H1 (cell line): ENCODE data around the gene PTPRJ. TPM values are rescaled to one million over a fixed set of nuclear protein-coding genes. Genes with fewer than 3 reads are reported as not detected.
A peak's percentile ranks its signal among the peaks of the same experiment; 100 is the strongest.

Source experiments
- CTCF ChIA-PET: fragments of 300-600 bp; sonication (Branson Sonifier 250); formaldehyde crosslinking; loops from one replicate; lab custom pipeline; 2021; ENCODE audit not compliant: partially characterized antibody; lab: Charles Lee
- POLR2A ChIA-PET: fragments of 300-600 bp; sonication (Branson Sonifier 250); formaldehyde crosslinking; loops from one replicate; lab custom pipeline; 2021; ENCODE audit warnings: inconsistent platforms; ENCODE audit not compliant: partially characterized antibody; lab: Charles Lee
- DNase-seq, 2 experiments: peaks; one replicate each; pipeline versions ENCODE4 v3.0.0 to v3.0.0-alpha.2; 2010 to 2022; ENCODE audit warnings: low spot score in 2 of 2, low read depth in 1 of 2, mixed read lengths in 1 of 2
- FAIRE-seq: peaks from 2 replicates; lab custom pipeline; 2011; peaks lifted over from hg19 to GRCh38; lab: Jason Lieb, UNC
- H2AFZ ChIP-seq: 2 replicates; pipeline ENCODE4 v1.8.1; 2012; ENCODE audit warnings: low read length, inconsistent platforms
- H2AK5ac ChIP-seq: 2 replicates; pipeline ENCODE4 v1.6.1; 2013; ENCODE audit warnings: low read depth, low read length
- H2BK120ac ChIP-seq: replicated peaks from 2 replicates; pipeline ENCODE3; 2013; ENCODE audit warnings: low read depth, low read length, inconsistent platforms
- H2BK12ac ChIP-seq: 2 replicates; pipeline ENCODE4 v1.6.1; 2013; ENCODE audit warnings: low read depth, low read length
- H2BK15ac ChIP-seq: 2 replicates; pipeline ENCODE4 v1.6.1; 2013; ENCODE audit warnings: low read length
- H2BK20ac ChIP-seq: 2 replicates; pipeline ENCODE4 v1.6.1; 2013; ENCODE audit warnings: low read length
- H2BK5ac ChIP-seq: 2 replicates; pipeline ENCODE4 v1.6.1; 2013; ENCODE audit warnings: low read depth, low read length
- H3K14ac ChIP-seq: 2 replicates; pipeline ENCODE4 v1.6.1; 2013; ENCODE audit warnings: inconsistent platforms; ENCODE audit not compliant: insufficient read length
- H3K18ac ChIP-seq: 2 replicates; pipeline ENCODE4 v1.6.1; 2013; ENCODE audit warnings: low read length; ENCODE audit errors: extremely low read depth
- H3K23ac ChIP-seq: 2 replicates; pipeline ENCODE4 v1.6.1; 2013; ENCODE audit warnings: inconsistent platforms; ENCODE audit not compliant: insufficient read length
- H3K23me2 ChIP-seq: 2 replicates; pipeline ENCODE4 v1.6.1; 2013; ENCODE audit warnings: low read depth, low read length
- H3K27ac ChIP-seq: 2 replicates; pipeline ENCODE4 v1.6.1; 2011; ENCODE audit warnings: low read depth, low read length, inconsistent platforms
- H3K27me3 ChIP-seq, 4 experiments: replicated peaks in 1 of 4; 1 replicate in 1 of 4; 2 replicates in 3 of 4; pipeline versions ENCODE4 v1.6.1 to v1.8.1; 2011 to 2013; ENCODE audit warnings: low read length in 3 of 4, mild to moderate bottlenecking in 3 of 4, inconsistent platforms in 2 of 4, mixed read lengths in 2 of 4, moderate library complexity in 1 of 4; ENCODE audit not compliant: control insufficient read depth in 3 of 4, insufficient read depth in 3 of 4; ENCODE audit errors: extremely low read depth in 1 of 4
- H3K36me3 ChIP-seq, 4 experiments: 2 replicates each; pipeline versions ENCODE4 v1.6.1 to v1.8.1; 2011 to 2013; ENCODE audit warnings: mild to moderate bottlenecking in 4 of 4, low read length in 3 of 4, moderate library complexity in 2 of 4, control low read depth in 1 of 4, inconsistent platforms in 1 of 4; ENCODE audit not compliant: insufficient read depth in 4 of 4, control insufficient read depth in 2 of 4
- H3K4ac ChIP-seq: replicated peaks from 2 replicates; pipeline ENCODE3; 2013; ENCODE audit warnings: low read length, low read depth, mixed read lengths, inconsistent platforms; ENCODE audit not compliant: insufficient read length
- H3K4me1 ChIP-seq, 4 experiments: replicated peaks in 1 of 4; 1 replicate in 1 of 4; 2 replicates in 3 of 4; pipeline versions ENCODE4 v1.6.1 to v1.8.1; 2011 to 2013; ENCODE audit warnings: low read length in 3 of 4, inconsistent platforms in 2 of 4, mixed read lengths in 1 of 4; ENCODE audit not compliant: insufficient read depth in 4 of 4, control insufficient read depth in 3 of 4
- H3K4me2 ChIP-seq, 2 experiments: 2 replicates each; pipeline versions ENCODE4 v1.6.1 to v1.8.1; 2011 to 2013; ENCODE audit warnings: low read depth in 2 of 2, low read length in 2 of 2, control low read depth in 1 of 2, inconsistent platforms in 1 of 2, mild to moderate bottlenecking in 1 of 2; ENCODE audit not compliant: insufficient read depth in 1 of 2
- H3K4me3 ChIP-seq, 4 experiments: fragments of 200-600, 300-600 bp in 1 of 4; sonication (generic), shearing (Covaris generic), sonication (Bioruptor Twin) in 1 of 4; 2 replicates each; pipeline versions ENCODE4 v1.5.1 to v1.8.1; 2011 to 2016; ENCODE audit warnings: low read length in 4 of 4, low read depth in 3 of 4, control low read depth in 2 of 4, inconsistent platforms in 2 of 4, mild to moderate bottlenecking in 2 of 4, mixed read lengths in 1 of 4, moderate library complexity in 1 of 4; ENCODE audit not compliant: insufficient read depth in 2 of 4; ENCODE audit errors: extremely low read depth in 1 of 4
- H3K56ac ChIP-seq: replicated peaks from 2 replicates; pipeline ENCODE3; 2013; ENCODE audit warnings: low read depth, mild to moderate bottlenecking, mixed read lengths, low read length, inconsistent platforms; ENCODE audit not compliant: insufficient read length
- H3K79me1 ChIP-seq: 2 replicates; pipeline ENCODE4 v1.6.1; 2013; ENCODE audit warnings: low read depth, low read length, control low read depth
- H3K79me2 ChIP-seq, 2 experiments: 2 replicates each; pipeline versions ENCODE4 v1.6.1 to v1.8.1; 2012 to 2013; ENCODE audit warnings: low read length in 2 of 2, mild to moderate bottlenecking in 2 of 2, inconsistent platforms in 1 of 2; ENCODE audit not compliant: insufficient read depth in 2 of 2, control insufficient read depth in 1 of 2
- H3K9ac ChIP-seq, 4 experiments: replicated peaks in 1 of 4; 1 replicate in 1 of 4; 2 replicates in 3 of 4; pipeline versions ENCODE4 v1.6.1 to v1.8.1; 2011 to 2013; ENCODE audit warnings: low read depth in 3 of 4, low read length in 3 of 4, control low read depth in 2 of 4, mild to moderate bottlenecking in 2 of 4, moderate library complexity in 2 of 4, inconsistent platforms in 1 of 4; ENCODE audit errors: extremely low read depth in 1 of 4
- H3K9me3 ChIP-seq, 2 experiments: 2 replicates each; pipeline versions ENCODE4 v1.6.1 to v1.8.1; 2012 to 2013; ENCODE audit warnings: mild to moderate bottlenecking in 2 of 2, moderate library complexity in 2 of 2, control low read depth in 1 of 2, inconsistent platforms in 1 of 2, low read depth in 1 of 2, low read length in 1 of 2, mixed read lengths in 1 of 2; ENCODE audit not compliant: insufficient read depth in 2 of 2
- H4K20me1 ChIP-seq, 2 experiments: replicated peaks in 1 of 2; 2 replicates each; pipeline versions ENCODE3 to v1.8.1; 2011 to 2013; ENCODE audit warnings: inconsistent platforms in 2 of 2, low read length in 2 of 2, mild to moderate bottlenecking in 1 of 2; ENCODE audit not compliant: insufficient read depth in 2 of 2, control insufficient read depth in 1 of 2
- H4K5ac ChIP-seq: 2 replicates; pipeline ENCODE4 v1.6.1; 2013; ENCODE audit warnings: low read length, low read depth, mixed read lengths, inconsistent platforms; ENCODE audit not compliant: insufficient read length
- H4K8ac ChIP-seq: 2 replicates; pipeline ENCODE4 v1.8.0; 2013; ENCODE audit warnings: mild to moderate bottlenecking, moderate library complexity, low read length, inconsistent platforms; ENCODE audit not compliant: insufficient read depth; ENCODE audit errors: extremely low read depth
- H4K91ac ChIP-seq: replicated peaks from 2 replicates; pipeline ENCODE3; 2013; ENCODE audit warnings: low read length, mixed read lengths, inconsistent platforms; ENCODE audit not compliant: insufficient read length
- HDAC6 ChIP-seq: IDR thresholded peaks from one replicate; pipeline ENCODE4 v1.7.1; 2012; ENCODE audit warnings: low read depth, mild to moderate bottlenecking, inconsistent platforms, low read length, moderate library complexity
- SIX5 ChIP-seq: IDR thresholded peaks from 2 replicates; pipeline ENCODE4 v1.6.1; 2011; ENCODE audit warnings: mild to moderate bottlenecking, low read depth, low read length
- WGBS, 2 experiments: shearing (Covaris generic) in 1 of 2; methylation state at CpG; one replicate each; pipeline versions ENCODE4 v1.1.6 to v1.1.7; 2013 to 2015; ENCODE audit warnings: low lambda C conversion rate in 2 of 2, mixed read lengths in 2 of 2, inconsistent platforms in 1 of 2, low coverage in 1 of 2, missing lambda C conversion rate in 1 of 2; ENCODE audit not compliant: insufficient replicate concordance in 2 of 2, insufficient coverage in 1 of 2, insufficient read length in 1 of 2; ENCODE audit errors: extremely low coverage in 1 of 2, missing lambda C conversion rate in 1 of 2; 5-methylcytosine and 5-hydroxymethylcytosine counted together
- polyA plus RNA-seq, 7 experiments: library from polyadenylated mRNA; depleted of rRNA in 3 of 7; stranded (reverse) in 5 of 7; unstranded in 2 of 7; fragments of >200 nt in 5 of 7; fragments of 200-250 nt in 2 of 7; gene quantifications; 1 replicate in 5 of 7; 2 replicates in 1 of 7; 4 replicates in 1 of 7; pipeline versions ENCODE4 v1.2.1 to v1.2.3, GENCODE V29; 2011 to 2013; ENCODE audit warnings: missing spikeins in 2 of 7, mixed read lengths in 2 of 7
- total RNA-seq: library from RNA; stranded (reverse); fragmentation: NEBNext Ultra II Directional; extraction: Animal tissue kit (Norgen Biotek cat#: 25700); gene quantifications from 2 replicates; pipeline ENCODE4 v1.2.1, GENCODE V29; 2021

The PTPRJ gene
- total and polyA plus RNA-seq, 2 of the 8 experiments (the other 6 are each of a cell fraction or from before 2014, with no cell fraction given): 4.4 to 22.6 TPM

- FAIRE-seq: no peak
- 86% methylated on average over 4 of the region's 4 CpGs; no CpG with 5 or more reads in 1 of the 2 experiments for WGBS, 2 experiments
- Histone ChIP-seq H2AK5ac (no peak overlapping the region), H2BK5ac (no peak overlapping the region), H4K20me1 (no peaks in the 10 kb centered on the region), H4K8ac (no peak overlapping the region), H3K79me2 (no peaks in the 10 kb centered on the region), H2BK20ac (no peak overlapping the region), H3K4me3 (no peak overlapping the region), H3K9ac (no peak overlapping the region; a peak in 1 of 7 replicates), H3K23me2 (no peaks in the 10 kb centered on the region), H3K36me3 (no peaks in the 10 kb centered on the region), H3K4me2 (no peak overlapping the region), H3K79me1 (no peaks in the 10 kb centered on the region; the same call in 1 of the 2 replicates), H3K27me3 (no peaks in the 10 kb centered on the region), H2BK12ac (no peak overlapping the region), H3K9me3 (no peaks in the 10 kb centered on the region), H3K56ac (no peak overlapping the region), H2BK15ac (no peak overlapping the region), H2BK120ac (no peak overlapping the region), H3K14ac (no peak overlapping the region), H3K4ac (no peak overlapping the region), H4K91ac (no peak overlapping the region), H3K27ac (no peak overlapping the region), H3K18ac (no peak overlapping the region), H3K4me1 (no peaks in the 10 kb centered on the region), H3K23ac (no peak overlapping the region), H4K5ac (no peak overlapping the region), H2AFZ (peak overlapping the region; percentile 56; the same call in 1 of the 2 replicates)
- peak; percentile 42; the same call in 1 of the 2 replicates for TF ChIP-seq SIX5
- TF ChIP-seq HDAC6: no peak
- ChIA-PET CTCF (interaction anchor here (0.7 to 2.5 kb wide), 7 partner anchors 10 to 306 kb away, joined by 3 to 10 read pairs (median 3); no protein-coding TSS in a partner anchor), POLR2A (no interaction called here)
- DNase-seq: no peak
These were observed 25.2 kb upstream of the PTPRJ start for GRCh38 chr11:47955061-47955755.
